HS-5 (cell line): ENCODE data around the gene DPH3.

Experiments
- DNase-seq: peaks from one replicate; pipeline ENCODE4 v3.0.0-alpha.2; 2012; ENCODE audit warnings: low read depth

The DPH3 gene

DNA sequence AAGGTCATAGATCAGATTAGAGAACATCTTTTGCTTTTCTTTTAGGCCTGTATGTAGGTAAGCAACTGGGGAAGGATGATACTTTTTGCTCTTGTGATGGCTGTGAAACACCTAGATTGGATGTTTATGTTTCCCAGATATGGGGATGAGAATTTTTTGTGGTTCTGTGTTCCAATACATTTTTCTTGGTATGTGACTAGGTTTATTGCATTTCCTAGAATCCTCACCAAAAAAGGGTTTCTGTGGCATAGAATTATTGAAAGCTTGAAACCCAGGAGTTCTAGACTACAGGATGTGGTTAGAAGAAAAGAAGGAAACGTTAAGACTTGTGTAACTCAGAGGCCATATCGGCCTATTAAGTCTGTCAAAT is 26.1 kb upstream of the DPH3 start:
- DNase-seq: no peak

DNA sequence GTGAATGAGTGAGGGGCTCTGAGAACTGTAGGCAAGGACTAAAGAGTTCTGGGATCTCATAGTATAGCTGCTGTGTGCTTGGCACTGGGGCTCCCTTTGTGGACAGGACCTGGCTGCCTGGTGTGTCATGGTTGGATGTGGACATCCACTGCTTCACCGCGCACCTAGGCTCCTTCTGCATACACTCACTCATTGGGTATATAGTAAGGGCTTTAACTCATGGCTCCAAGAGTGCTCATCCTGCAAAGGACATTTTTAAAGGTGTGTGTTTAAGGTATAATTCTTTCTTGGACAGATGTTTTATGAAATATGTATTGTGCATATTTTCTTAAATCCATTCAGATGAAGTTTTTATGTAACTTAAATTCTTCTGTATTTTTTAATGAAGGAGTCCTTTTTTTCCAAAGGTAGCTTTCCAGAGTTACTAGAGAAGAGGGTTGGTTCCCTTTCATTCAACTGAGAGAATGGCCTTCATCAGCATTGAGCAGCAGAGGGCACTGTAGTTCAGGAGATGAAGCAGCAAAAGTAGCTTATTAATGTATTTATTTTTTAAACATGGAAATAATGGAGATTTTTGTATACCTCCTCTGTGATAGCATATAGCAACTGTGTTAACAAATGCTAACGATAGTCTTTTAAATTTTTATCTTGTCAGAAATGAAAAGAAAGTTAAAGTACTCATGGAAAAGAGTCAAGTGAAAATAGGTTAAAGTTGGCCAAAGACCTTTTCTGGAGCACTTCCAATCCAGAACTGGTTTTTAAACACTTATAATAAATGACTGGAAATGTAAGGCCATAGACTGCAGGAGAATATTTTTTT is 25.5 kb upstream of the DPH3 start:
- no peak for DNase-seq

- no peak for DNase-seq
Measured at GRCh38 chr3:16289144-16289889, 24.6 kb upstream of the DPH3 start.

- DNase-seq: no peak
Measured at GRCh38 chr3:16288664-16289063, 23.9 kb upstream of the DPH3 start.

GRCh38 chr3:16286751-16287543 is 22.2 kb upstream of the DPH3 start:
- DNase-seq: no peak

- DNase-seq: no peak
Measured at GRCh38 chr3:16286161-16286560, 21.4 kb upstream of the DPH3 start.

DNA sequence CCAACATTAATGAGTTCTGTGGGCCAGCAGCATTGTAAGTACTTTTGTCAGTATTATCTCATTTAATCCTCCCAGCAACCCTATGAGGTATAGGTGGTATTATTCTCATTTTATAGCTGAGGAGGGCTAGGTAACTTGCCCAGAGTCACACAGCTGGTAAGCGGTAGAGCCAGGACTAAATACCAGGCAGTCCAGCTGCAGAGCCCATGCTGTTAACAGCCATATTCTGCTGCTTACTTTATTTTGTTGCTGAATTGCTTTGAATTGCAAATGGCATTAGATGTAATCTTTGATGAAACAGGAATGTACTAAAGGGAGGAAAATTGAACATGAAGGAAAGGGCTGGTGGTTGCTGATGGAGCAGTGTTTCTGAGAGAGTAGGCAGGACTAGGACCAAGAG is 19.9 kb upstream of the DPH3 start:
- no peak for DNase-seq

DNA sequence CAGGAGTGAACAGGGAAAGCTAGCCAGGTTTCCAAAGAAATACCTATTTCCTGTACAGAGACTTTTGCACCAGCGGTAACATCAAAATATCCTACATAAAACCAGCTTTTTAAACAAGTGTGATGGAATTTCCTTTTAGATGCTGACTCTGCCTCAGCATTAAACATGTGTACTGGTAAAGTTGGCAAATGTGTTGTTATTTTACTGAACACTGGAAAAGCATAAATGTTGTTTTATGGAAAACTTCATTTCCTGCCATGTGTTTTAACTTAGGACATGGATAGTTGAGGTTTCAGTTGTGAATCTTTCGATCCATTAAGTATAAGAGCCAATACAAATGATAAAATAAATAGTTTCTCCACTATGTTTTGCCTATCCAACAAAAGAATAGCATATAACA is 15.9 kb upstream of the DPH3 start:
- no peak for DNase-seq

- DNase-seq: no peak
Measured at GRCh38 chr3:16279010-16279801, 14.5 kb upstream of the DPH3 start.

GRCh38 chr3:16277471-16277870 is 12.7 kb upstream of the DPH3 start:
- no peak for DNase-seq

DNA sequence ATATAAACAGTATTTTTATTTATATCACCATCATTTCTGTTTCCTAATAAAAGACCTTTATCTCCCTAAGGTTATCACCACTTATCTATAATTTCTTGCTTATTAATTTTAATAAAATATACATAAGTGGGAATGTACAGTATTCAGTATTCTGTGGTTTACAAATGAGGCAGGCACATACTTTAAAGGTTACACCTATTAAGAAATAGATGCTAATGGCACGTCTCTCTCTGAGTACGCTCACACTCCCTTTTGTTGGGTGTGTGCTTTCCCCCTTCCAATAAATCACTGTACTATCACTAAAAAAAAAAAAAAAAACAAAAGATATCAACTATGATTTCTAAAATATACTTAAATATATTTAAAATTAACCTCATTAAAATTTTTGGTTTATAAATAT is 9.1 kb upstream of the DPH3 start:
- no peak for DNase-seq

GRCh38 chr3:16272588-16272987 is 7.8 kb upstream of the DPH3 start:
- DNase-seq: no peak

DNA sequence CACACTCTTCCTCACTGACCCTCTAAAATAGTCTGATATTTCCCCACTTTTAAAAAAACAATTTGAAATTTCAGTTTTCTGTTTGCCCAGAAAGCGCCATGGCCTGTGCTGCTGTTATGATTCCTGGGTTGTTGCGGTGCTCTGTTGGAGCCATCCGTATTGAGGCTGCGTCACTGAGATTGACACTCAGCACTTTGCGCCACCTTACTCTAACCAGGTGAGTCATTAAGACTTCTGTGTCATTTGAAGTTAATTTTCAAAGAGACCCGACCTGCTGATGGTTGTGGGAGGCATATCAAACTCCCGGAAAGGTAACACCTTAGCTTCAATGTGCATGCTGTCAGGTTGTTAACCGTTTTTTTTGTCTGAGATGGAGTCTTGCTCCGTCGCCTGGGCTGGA is 6.1 kb upstream of the DPH3 start:
- DNase-seq: no peak

DNA sequence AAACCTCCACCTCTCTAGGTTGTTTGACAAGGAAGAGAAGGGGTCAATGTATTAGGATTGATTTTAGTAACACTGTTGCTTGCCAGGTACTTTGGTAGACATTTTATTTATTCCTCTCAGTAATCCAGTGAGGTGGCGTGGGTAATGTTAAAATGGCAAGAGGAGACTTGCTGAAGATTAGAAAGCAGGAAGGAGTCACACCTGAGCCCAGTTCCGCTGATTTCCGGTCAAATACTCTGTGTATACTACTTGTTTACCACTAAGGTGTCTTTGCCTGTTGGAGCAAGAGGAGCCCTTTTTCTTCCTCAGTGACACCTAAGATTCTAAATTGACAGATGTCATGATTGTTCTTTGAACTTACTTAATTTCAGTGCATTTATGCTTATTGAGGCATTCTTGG is 2.0 kb upstream of the DPH3 start:
- DNase-seq: no peak

GRCh38 chr3:16265455-16265786 is 678 bp upstream of the DPH3 start:
- no peak for DNase-seq

GRCh38 chr3:16264174-16264707 is 502 bp downstream of the DPH3 start:
- no peak for DNase-seq

GRCh38 chr3:16262174-16262573 is 2.6 kb downstream of the DPH3 start:
- DNase-seq: no peak

DNA sequence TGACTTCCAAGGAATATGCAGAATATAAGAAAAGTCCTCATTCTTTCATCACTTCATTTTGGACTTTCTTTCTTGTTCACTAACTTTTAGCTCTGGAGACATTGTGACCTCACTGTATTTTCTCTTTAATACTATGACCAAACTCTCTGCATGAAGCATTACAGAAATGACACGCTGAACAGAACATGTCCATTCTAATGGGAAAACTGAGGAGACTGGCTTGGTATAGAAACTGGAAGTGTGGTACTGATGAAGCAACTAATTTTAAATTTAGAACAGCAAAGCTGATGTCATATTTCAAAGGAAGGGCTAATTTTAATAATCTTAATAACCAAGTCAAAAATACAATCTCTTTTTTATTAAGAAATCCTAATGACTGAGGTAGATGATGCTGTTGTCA is 4.7 kb downstream of the DPH3 start:
- no peak for DNase-seq

GRCh38 chr3:16258866-16259265 is 5.9 kb downstream of the DPH3 start:
- DNase-seq: no peak

DNA sequence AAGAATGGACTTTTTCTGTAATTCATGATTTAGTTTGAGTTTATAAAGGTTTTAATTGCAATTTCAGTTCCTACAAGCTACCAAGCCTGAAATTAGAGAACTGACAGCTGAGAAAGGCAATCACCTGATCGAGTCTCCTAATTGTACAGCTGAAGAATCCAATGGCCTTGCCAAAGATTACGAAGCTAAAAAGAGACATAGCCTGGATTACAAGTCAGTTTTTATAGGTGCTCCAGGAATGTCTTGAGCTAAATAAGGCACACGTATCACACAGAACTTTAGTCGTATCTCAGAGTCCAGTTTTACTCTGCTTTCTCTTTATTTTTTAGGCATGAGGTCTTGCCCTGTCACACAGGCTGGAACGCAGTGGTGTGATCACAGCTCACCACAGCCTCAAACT is 6.6 kb downstream of the DPH3 start:
- no peak for DNase-seq

GRCh38 chr3:16257309-16257708 is 7.4 kb downstream of the DPH3 start:
- no peak for DNase-seq

GRCh38 chr3:16255726-16256125 is 9.0 kb downstream of the DPH3 start:
- no peak for DNase-seq
